Amniotic epithelial cell (primary cell): ENCODE measurements around the gene DUSP5.

Source experiments
- DNase-seq: peaks from one replicate; pipeline ENCODE4 v3.0.0-alpha.2; 2010; ENCODE audit warnings: low read depth

DUSP5 gene

DNA sequence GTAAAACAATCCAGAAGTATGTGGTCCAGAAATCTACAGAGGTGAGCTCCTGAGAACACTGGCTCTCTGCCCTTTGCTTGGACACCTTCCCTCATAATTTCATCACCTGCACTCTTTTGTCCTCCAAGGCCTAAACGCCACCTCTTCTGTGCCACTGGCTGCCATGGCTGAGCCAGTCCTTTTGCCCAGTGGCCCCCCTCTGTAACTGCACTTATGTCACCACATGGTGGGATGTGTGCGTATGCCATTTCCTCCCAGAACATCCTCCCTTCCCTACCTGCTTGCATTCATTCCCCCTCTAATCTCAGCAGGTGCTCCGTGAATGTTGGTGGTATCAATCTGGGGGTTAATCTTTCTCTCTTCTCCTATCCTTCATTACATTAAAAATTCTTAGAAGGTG, 17.3 kb upstream of the DUSP5 start:
- DNase-seq = no peak

DNA sequence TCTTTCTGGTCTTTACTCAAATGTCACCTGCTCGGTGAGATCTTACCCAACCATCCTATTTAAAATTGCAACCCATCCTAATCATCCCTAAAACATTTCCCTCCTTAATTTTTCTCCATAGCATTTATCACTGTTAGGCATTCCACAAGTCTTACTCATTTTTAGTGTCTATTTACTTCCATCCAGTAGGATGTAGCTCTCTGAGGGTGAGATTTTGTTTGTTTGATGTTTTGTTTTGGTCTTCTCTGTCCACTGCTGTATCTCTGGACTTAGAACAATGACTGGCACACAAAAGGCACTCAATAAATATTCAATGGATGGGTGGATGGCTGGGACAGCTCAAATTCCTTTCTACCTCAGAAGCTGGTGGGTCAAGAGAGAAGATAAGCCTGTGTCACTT, 15.8 kb upstream of the DUSP5 start:
- peak; percentile 56 for DNase-seq

DNA sequence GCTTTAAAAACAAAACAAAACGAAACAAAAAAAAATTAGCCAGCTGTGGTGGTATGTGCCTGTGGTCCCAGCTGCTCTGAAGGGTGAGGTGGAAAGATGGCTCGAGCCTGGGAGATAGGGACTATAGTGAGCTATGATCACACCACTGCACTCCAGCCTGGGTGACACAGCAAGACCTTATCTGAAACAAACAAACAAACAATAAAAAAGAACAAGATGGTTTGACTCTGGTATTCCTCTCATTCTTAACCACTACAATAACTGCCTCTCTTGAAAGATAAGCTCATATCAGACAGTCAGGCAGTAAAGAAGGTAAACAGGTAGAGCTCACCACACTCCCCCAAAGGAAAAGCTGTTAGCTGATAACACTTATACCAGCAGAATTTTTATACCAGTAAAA, 14.1 kb upstream of the DUSP5 start:
- no peak for DNase-seq

GRCh38 chr10:110485541-110485940, 12.2 kb upstream of the DUSP5 start:
- no peak for DNase-seq

DNA sequence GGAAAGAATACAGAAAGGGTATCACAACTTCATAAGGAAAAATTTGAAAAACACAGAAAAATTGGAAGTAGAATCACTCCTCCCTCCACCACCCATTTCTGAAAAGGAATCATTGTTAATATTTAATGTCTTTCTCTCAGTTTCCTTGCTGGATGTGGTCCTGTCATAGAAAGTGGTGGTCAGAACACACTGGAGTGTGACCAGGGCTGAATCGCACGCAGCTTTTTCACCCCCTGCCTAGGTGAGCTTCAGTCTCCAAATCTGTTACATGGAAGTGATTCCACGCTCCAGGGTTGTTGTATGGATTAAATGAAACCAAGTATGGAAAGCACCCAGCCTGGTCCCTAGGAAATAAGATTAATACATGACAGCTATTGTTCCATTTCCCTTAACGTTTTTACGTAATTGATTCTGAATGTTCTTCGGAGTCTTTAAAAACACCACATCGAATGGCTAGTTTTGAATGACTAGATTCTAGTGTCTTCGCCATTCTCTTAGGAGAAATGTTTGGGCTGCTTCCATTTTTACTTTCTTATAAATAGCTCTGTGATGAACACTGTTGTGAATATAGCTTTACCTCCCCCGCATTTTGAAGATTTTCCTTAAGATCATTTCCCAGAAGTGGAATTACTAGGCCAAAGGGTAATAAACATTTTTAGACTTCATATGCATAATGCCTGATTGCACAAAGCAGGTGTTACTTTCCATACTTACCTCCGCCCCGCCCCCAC, 10.9 kb upstream of the DUSP5 start:
- peak; percentile 44 for DNase-seq

DNA sequence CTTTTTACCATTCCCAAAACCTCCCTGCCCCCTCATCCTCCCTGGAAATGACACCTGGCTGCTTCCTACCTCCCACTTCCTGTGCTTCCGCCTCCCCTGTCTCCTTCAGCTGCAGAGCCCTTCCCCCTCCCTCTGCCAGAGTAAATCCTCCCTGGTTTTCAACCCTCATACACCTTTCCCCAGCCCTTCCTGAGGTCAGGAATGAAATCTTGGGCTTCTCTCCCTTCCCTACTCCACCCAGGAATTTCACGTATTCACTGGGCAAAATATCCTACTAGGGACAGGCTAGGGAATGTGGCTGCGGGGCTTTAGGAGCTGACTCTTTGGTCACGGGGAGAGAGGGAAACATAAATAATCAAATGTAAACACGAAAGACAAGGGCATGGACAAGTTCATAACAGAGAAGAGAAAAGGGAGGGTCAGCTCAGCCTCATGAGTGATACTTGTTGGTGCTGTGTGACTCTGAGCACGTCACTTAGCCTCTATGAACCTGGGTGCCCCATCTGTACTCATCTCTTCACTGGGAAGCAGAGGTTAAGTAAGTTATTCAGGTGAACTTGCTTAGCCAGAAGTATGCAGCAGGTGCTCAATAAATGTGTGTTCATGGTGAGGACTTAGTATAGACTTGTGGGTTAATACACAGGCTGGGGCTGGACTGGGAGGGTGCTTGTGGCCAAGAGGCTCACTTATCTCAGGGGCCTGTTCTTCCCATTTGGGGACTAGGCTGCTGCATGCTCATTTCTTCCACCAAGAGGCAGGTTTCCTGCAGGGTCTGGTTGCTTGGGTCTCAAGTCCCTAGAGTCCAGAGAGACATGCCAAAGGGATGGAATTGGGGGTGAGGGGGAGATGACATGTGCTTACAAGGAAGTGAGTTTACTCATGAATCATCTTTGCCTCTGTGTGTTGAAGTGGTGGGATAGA, 10.0 kb upstream of the DUSP5 start:
- DNase-seq = peak; percentile 38

DNA sequence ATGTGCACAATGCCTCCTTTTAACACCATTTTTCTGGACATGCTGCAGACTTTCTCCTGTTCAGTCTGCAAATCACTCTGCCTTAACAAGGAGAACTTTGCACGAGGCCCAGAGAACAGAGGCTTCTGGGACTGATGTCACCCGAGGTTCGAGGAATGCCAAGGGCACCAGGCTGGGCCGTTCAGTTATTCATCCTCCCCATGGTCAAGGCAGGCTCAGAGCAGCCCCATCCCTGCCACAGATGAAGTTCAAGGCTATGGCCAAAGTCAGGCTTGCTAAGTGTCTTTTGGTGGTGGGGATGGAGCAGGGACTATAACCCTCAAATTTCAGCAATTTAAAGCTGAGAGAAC, 9.4 kb upstream of the DUSP5 start:
- DNase-seq = no peak

DNA sequence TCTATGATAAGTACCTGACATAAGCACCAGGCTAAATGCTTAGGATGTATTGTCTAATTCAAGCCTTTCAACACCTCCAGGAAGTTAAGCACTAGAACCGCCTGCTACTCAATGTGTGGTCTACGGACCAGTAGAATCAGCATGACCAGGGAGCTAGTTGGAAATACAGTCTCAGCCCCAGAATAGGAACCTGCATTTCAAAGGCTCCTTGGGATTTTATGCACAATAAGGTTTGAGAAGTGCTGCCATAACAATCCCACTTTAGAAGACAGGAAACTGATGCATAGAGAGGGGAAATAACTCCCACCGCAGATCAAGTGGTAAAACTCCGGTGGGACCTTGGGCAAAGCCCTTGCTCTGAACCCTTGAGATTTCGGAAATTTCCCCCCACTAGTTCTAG, 8.8 kb upstream of the DUSP5 start:
- no peak for DNase-seq

DNA sequence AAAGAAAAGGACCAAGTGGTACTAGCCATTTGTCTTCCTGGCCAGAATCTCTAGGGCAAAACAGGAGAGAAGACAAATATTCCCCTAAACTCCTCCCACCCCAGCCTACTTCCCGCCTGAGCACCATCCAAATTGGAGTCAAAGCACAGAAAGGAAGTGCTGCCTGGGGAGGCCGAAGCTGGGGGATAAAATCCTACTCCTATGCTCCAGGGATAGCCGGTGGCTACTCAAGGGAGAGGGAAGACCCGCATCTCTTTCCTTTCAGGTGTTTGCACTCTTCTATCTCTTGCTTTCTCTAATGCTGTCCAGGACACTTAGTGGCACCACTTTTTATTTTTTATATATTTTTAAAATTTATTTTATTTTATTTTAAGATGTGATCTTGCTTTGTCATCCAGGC, 7.1 kb upstream of the DUSP5 start:
- no peak for DNase-seq

- no peak for DNase-seq
Observed at GRCh38 chr10:110491346-110491745, 6.4 kb upstream of the DUSP5 start.

DNA sequence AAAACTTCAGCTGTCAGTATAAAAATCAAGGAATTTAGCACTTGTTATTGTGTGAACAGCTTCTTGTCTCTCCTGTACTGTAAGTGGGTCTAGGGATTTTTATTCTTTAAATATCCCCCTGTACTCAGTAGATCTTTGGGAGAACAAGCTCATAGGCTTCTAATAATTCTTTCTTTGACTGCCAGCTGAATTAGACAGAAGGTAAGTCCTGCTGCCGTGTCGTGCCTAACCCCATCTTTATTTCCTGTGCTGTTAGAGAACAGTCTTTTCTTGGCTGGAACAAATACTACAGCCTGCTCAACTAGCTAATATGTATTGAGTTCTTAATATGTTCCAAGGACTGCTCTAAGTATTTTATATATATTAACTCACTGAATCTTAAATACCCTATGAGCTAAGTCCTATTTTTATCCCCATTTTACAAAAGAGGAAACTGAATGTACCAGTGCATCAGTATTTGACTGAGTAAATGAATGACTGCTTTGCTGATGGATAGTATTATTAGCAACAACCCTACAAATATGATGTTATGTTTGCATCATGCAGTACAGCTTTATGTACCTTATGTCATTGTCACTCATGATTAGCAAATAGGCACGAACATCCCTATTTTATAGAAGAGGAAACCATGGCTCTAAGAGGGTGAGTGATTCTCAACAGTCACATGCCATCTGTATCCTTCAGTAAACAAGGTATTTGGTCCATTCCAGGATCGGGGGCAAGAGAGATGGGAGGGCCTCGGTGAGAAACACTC, 5.5 kb upstream of the DUSP5 start:
- no peak for DNase-seq

- DNase-seq = no peak
Observed at GRCh38 chr10:110493832-110494426, 3.8 kb upstream of the DUSP5 start.

GRCh38 chr10:110494532-110494931, 3.2 kb upstream of the DUSP5 start:
- no peak for DNase-seq

GRCh38 chr10:110495731-110496552, 1.8 kb upstream of the DUSP5 start:
- DNase-seq = peak; percentile 80

DNA sequence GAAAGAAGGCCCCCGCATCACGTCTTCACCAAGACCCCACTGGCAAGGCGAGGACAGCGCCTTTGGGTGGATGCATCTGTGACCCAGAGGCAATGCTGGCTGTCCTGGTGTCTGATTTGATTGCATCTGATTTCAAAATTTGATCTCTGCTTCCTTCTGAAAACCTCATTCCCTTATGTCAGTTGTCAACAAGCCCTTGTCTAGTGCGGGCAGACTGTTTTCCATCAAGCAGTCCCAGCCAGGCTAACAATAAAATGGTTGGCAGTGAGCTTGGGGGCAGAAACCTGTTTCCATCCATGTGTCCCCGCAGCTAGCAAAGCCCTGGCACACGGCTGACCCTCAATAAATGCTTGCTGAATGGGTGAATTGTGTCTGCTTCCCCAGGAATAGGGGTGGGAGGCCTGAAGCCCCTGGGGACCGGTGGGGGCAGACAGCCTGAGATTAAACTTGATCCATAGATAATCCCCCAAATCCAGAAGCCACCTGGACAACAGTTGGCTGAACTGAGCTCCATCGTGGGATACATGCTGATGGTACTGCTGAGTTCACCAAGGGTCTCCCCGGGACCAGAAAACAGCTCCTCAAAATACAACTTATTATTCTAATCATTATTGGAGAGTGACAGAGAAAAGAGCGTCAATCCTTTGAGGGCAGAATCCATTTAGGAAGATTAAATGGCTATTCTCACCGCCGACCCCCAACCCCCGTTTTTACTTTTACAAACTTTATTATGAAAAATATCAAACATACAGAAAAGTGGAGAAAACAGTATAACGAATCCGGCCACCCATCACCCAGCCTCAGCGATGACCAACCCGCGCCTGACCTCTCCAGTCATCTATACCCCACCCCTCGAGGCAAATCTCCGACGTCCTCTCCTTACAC, 912 bp upstream of the DUSP5 start:
- DNase-seq = peak; percentile 25

DNA sequence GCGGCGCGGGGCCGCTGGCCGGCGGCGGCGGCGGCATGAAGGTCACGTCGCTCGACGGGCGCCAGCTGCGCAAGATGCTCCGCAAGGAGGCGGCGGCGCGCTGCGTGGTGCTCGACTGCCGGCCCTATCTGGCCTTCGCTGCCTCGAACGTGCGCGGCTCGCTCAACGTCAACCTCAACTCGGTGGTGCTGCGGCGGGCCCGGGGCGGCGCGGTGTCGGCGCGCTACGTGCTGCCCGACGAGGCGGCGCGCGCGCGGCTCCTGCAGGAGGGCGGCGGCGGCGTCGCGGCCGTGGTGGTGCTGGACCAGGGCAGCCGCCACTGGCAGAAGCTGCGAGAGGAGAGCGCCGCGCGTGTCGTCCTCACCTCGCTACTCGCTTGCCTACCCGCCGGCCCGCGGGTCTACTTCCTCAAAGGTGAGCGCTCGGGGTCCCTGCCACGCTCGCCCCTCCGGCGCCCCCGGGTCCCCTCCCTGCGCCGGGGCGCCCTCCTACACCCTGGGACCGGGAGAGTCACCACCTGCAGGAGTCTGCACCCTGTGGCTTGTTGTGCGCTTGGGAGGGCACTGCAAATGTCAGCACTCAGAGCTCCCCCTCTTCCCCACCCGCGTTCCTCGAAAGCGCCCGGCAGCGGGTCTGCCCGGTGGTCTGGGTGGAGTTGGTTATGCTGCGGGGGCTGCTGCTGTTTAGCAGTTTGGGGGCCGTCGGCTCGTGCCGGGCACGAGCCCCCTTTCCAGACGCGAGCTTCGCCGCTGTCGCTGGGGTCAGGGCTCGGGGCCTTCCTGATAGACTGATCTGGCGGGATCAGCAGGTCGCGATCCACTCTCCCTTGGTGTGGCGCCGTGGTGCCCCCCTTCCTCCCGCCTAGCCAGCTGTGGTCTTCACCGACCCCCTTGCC, 627 bp downstream of the DUSP5 start:
- DNase-seq = peak; percentile 51

- peak; percentile 46 for DNase-seq
Observed at GRCh38 chr10:110498982-110499795, 1.5 kb downstream of the DUSP5 start.

GRCh38 chr10:110499796-110500514, 2.2 kb downstream of the DUSP5 start:
- no peak for DNase-seq
